Esophagus muscularis mucosa (tissue), 4 donors: Measurements from ENCODE around the gene CABLES1.

ENCODE experiments used
- EP300 ChIP-seq: sonication (generic); formaldehyde crosslinking; IDR thresholded peaks from one replicate; pipeline ENCODE4 v1.6.1; 2017; ENCODE audit warnings: antibody characterized with exemption
- POLR2A ChIP-seq: fragments of 450-650 bp; IDR thresholded peaks from one replicate; pipeline ENCODE4 v1.6.1; 2017; ENCODE audit warnings: antibody characterized with exemption, moderate library complexity, mild to moderate bottlenecking, low read depth
- TF ChIP-seq, protein P1 (sequence below), 3 experiments: fragments of 200-600 bp in 2 of 3; fragments of 450-650 bp in 1 of 3; sonication (generic) in 2 of 3; IDR thresholded peaks; one replicate each; pipeline ENCODE4 v1.5.1; 2017 to 2019; ENCODE audit warnings: antibody characterized with exemption in 3 of 3, mild to moderate bottlenecking in 2 of 3, moderate library complexity in 1 of 3

- TF ChIP-seq, protein P1, sequence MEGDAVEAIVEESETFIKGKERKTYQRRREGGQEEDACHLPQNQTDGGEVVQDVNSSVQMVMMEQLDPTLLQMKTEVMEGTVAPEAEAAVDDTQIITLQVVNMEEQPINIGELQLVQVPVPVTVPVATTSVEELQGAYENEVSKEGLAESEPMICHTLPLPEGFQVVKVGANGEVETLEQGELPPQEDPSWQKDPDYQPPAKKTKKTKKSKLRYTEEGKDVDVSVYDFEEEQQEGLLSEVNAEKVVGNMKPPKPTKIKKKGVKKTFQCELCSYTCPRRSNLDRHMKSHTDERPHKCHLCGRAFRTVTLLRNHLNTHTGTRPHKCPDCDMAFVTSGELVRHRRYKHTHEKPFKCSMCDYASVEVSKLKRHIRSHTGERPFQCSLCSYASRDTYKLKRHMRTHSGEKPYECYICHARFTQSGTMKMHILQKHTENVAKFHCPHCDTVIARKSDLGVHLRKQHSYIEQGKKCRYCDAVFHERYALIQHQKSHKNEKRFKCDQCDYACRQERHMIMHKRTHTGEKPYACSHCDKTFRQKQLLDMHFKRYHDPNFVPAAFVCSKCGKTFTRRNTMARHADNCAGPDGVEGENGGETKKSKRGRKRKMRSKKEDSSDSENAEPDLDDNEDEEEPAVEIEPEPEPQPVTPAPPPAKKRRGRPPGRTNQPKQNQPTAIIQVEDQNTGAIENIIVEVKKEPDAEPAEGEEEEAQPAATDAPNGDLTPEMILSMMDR (IDR thresholded peaks at IDR 0.05) = no peak
- no peak for TF ChIP-seq POLR2A
- no peak for TF ChIP-seq EP300
These were observed 52.9 kb downstream of the CABLES1 start for GRCh38 chr18:23188068-23188760.
